Colonic mucosa (tissue), 4 donors: ENCODE data around the gene ARHGDIA. TPM values are rescaled to one million over a fixed set of nuclear protein-coding genes. Genes with fewer than 3 reads are reported as not detected.

Experiments used
- DNase-seq: peaks from one replicate; pipeline ENCODE4 v3.0.0-alpha.2; 2020
- H3K27ac ChIP-seq: fragments of 200-600 bp; one replicate; pipeline ENCODE4 v1.8.0; 2021
- H3K27me3 ChIP-seq: fragments of 200-600 bp; one replicate; pipeline ENCODE4 v1.8.0; 2021
- H3K36me3 ChIP-seq: fragments of 200-600 bp; one replicate; pipeline ENCODE4 v1.8.0; 2021
- H3K4me1 ChIP-seq: fragments of 200-600 bp; one replicate; pipeline ENCODE4 v1.8.0; 2021; ENCODE audit warnings: mild to moderate bottlenecking
- H3K4me3 ChIP-seq: fragments of 200-600 bp; one replicate; pipeline ENCODE4 v1.8.0; 2021
- H3K9ac ChIP-seq, 2 donors: one replicate each; pipeline ENCODE4 v1.7.0; 2013; ENCODE audit warnings: control low read depth in 2 of 2, low read depth in 2 of 2, low read length in 2 of 2
- H3K9me3 ChIP-seq: fragments of 200-600 bp; one replicate; pipeline ENCODE4 v1.8.0; 2021
- intact Hi-C: fragments of 100-400 bp; cut with DNase I; formaldehyde crosslinking; loops from one replicate; pipeline ENCODE4 v1.14.1; 2022
- total RNA-seq, 2 donors: library from RNA; stranded (reverse); fragmentation: NEBNext Ultra II Directional in 1 of 2; extraction: Animal tissue kit (Norgen Biotek cat#: 25700) in 1 of 2; gene quantifications; one replicate each; pipeline ENCODE4 v1.2.1, GENCODE V29; 2021
- TF ChIP-seq, protein P1 (sequence below): fragments of 200-600 bp; IDR thresholded peaks from one replicate; pipeline ENCODE4 v1.8.0; 2022; ENCODE audit warnings: antibody characterized with exemption, mild to moderate bottlenecking
- donor health status: healthy.
- donor health status: DM: no; HTN: no; CAD: no.
- donor health status: DM: no; HTN: no; CAD: no.

Gene ARHGDIA
- total RNA-seq, 2 donors from 2014 or later, result 407 to 546 TPM

DNA sequence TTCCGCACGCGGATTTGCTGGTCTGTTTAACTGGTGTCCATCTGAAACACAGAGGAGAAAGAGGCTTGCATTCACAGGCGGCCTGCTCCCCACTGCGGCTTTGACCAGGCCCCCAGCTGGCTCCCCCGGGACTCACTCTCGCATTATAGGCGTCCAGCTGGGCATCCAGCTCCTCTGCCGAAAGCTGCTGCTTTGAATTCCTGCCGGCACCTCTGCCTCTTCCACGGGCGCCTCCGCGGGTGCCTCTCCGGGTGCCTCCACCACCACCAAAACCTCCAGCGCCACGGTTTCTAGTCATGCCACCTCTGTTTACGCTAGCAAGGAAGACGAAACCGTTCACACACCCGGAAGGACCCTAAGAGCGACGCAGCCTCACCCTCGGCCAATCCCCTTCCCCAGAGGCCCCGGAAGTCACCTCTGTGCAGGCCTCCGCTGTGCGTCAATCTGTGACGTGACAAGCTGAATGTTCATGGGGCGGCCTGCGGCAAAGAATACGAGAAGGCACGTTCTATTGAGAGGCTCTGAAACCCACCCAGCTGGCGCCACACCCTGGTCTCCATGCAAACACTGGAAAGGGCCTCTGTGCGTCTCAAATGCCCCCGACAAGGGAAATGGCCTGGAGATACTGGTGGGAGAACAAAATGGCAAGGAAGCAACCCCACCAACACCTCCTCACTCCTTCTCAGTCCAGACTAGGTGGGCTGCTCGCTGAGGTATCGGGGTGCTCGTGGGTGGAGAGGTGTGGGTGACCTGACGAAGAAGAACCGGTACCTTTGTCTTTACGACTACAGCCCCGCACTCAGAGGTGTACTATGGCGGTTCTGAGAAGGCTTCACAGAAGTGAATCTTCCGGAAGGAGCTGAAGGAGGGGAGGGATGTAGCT, 17.2 kb upstream of the ARHGDIA start:
- Histone ChIP-seq H3K9ac (no peak overlapping the region), H3K4me1 (peaks cover 5% of the 10 kb centered on the region), H3K27me3 (no peaks in the 10 kb centered on the region), H3K4me3 (no peak overlapping the region), H3K27ac (no peak overlapping the region), H3K9me3 (no peaks in the 10 kb centered on the region), H3K36me3 (peaks cover 15% of the 10 kb centered on the region)
- intact Hi-C loops, result no loop called here
- TF ChIP-seq, protein P1, sequence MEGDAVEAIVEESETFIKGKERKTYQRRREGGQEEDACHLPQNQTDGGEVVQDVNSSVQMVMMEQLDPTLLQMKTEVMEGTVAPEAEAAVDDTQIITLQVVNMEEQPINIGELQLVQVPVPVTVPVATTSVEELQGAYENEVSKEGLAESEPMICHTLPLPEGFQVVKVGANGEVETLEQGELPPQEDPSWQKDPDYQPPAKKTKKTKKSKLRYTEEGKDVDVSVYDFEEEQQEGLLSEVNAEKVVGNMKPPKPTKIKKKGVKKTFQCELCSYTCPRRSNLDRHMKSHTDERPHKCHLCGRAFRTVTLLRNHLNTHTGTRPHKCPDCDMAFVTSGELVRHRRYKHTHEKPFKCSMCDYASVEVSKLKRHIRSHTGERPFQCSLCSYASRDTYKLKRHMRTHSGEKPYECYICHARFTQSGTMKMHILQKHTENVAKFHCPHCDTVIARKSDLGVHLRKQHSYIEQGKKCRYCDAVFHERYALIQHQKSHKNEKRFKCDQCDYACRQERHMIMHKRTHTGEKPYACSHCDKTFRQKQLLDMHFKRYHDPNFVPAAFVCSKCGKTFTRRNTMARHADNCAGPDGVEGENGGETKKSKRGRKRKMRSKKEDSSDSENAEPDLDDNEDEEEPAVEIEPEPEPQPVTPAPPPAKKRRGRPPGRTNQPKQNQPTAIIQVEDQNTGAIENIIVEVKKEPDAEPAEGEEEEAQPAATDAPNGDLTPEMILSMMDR, result no peak
- DNase-seq, result no peak

DNA sequence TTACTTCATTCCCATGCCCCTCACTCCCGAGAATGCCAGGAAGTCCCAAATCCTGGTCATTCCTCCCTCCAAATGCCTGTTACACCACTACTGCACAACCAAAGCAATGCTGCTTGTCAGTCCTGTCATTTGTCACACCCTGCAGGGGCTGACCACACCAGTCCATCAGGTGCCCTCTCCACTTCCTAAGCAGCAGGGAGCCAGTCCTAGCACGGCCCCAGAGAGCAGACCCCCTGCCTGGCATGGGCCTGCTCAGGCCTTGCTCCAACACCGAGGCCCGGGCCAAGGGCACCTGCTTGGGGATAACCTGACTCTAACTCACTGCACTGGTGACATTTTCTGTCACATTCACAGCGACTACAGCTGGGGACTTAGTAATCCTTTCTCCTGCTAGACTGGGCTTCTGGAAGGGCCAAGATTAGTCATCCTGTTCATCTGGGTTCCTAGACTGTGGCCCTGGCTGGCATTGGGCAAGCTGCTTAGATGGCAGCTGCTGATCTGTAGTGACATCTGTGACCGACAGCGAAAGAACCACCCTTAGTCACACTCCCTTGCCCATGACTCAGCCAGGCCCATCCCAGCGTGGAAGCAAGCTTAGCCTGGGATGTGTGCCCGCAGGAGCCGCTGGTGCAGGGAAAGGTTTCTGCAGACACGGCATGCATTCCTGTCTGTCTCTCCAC, 14.9 kb upstream of the ARHGDIA start:
- Histone ChIP-seq H3K36me3 (peaks cover 15% of the 10 kb centered on the region), H3K27me3 (no peaks in the 10 kb centered on the region), H3K9ac (no peak overlapping the region), H3K4me1 (peaks cover 5% of the 10 kb centered on the region), H3K9me3 (no peaks in the 10 kb centered on the region), H3K4me3 (no peak overlapping the region), H3K27ac (no peak overlapping the region)
- TF ChIP-seq, protein P1, result no peak
- intact Hi-C loops, result no loop called here
- DNase-seq, result no peak

DNA sequence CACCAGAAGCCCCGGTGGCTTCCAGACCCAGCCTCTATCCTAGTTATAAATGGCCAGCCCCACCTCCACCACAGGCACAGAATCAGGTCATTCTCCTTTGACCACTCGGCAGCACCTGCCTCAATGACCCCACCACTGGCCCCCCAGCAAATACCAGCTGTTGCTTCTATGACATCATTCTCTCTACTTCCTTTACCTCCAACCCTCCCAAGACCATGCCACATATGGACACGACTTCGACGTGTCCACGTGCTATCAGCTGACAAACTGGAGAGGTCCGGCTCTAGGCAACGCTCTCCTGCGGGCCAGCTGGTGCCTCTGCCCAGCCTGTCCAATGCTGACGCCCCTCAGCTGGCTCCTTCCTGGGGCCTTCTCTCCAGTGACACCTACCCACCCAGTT, 14.3 kb upstream of the ARHGDIA start:
- Histone ChIP-seq H3K27ac (no peak overlapping the region), H3K9ac (no peak overlapping the region), H3K9me3 (no peaks in the 10 kb centered on the region), H3K4me1 (peaks cover 5% of the 10 kb centered on the region), H3K27me3 (no peaks in the 10 kb centered on the region), H3K4me3 (no peak overlapping the region), H3K36me3 (peaks cover 15% of the 10 kb centered on the region)
- DNase-seq, result no peak
- intact Hi-C loops, result no loop called here
- TF ChIP-seq, protein P1, result no peak

DNA sequence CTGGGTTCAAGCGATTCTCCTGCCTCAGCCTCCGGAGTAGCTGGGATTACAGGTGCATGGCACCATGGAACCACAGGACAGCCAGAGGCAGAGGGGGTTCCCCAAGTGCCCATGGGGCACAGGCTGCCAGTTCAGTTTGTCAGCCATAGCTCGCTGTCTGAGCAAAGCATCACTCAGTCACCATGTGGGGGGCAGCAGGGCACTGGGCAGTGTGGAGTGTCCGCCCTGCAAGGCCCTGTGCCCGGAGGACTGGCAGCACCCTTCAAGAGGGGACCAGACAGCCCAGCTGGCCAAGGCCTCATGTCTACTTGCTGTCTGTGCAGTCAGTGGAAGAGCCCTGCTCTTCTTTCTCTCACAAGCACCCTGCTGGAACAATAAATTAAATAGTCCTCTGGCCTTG, 13.8 kb upstream of the ARHGDIA start:
- H3K27me3 ChIP-seq, result no peaks in the 10 kb centered on the region
- H3K9ac ChIP-seq, result no peak overlapping the region
- intact Hi-C loops, result no loop called here
- H3K36me3 ChIP-seq, result peaks cover 15% of the 10 kb centered on the region
- DNase-seq, result no peak
- no peaks in the 10 kb centered on the region for H3K9me3 ChIP-seq
- no peak overlapping the region for H3K27ac ChIP-seq
- TF ChIP-seq, protein P1, result no peak
- H3K4me3 ChIP-seq, result no peak overlapping the region
- H3K4me1 ChIP-seq, result no peaks in the 10 kb centered on the region

DNA sequence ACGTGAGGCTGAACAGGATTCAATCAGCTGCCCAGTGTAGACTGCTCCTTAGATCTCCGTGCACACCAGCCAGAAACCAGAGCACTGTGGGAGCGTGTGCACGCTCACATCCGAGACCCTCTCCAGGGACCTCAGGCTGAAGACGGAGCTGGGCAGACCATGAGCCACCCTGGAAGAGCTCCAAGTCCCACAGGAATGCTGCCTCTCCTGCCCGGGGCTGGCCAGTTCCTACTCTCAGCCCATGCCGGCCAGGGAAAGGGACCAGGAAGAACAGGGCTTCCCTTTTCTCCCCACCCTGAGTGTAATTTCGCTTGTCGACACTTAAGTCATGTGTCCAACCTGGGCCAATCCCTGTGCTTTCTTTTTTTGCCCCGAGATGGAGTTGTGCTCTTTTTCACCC, 13.4 kb upstream of the ARHGDIA start:
- no peak overlapping the region for H3K27ac ChIP-seq
- no peak overlapping the region for H3K9ac ChIP-seq
- intact Hi-C loops, result no loop called here
- no peak overlapping the region for H3K4me3 ChIP-seq
- H3K4me1 ChIP-seq, result no peaks in the 10 kb centered on the region
- peaks cover 15% of the 10 kb centered on the region for H3K36me3 ChIP-seq
- H3K9me3 ChIP-seq, result no peaks in the 10 kb centered on the region
- DNase-seq, result no peak
- no peaks in the 10 kb centered on the region for H3K27me3 ChIP-seq
- TF ChIP-seq, protein P1, result no peak
